ENCODE data around the gene MKRN1. TPM values are rescaled to one million over a fixed set of nuclear protein-coding genes. Genes with fewer than 3 reads are reported as not detected.
A peak's percentile ranks its signal among the peaks of the same experiment; 100 is the strongest.
"Not testable (repeated sequence)": the region's sequence is repeated elsewhere in the genome, so short reads cannot be mapped to it uniquely, and the experiment has no call there.

MKRN1 gene
- total and polyA plus RNA-seq, 3 experiments from 2014 or later = 66.3 to 115 (median 67.5) TPM

DNA sequence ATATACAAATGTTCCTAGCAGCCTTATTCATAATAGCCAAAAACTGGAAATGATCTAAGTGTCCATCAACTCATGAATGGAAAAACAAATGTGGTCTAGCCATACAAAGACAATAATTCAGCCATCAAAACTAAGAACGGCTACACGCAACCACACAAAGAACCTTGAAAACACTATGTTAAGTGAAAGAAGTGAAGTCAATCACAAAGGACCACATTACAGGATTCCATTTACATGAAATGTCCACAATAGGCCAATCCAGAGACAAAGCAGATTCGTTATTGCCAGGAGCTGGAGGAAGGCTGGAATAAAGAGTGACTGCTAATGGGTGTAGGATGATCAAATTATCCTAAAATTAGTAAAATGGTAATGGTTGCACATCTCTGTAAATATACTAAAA, 21.1 kb downstream of the MKRN1 start:
- H3K27me3 Mint-ChIP-seq = no peaks in the 10 kb centered on the region
- no peak overlapping the region for H3K27ac Mint-ChIP-seq
- CTCF ChIA-PET = no interaction called here
- H3K4me1 ChIP-seq (ENCODE audit: insufficient read depth, low read length) = no peaks in the 10 kb centered on the region
- H3K9me3 Mint-ChIP-seq = no peaks in the 10 kb centered on the region
- H3K27me3 ChIP-seq (ENCODE audit: insufficient read depth, low read length, poor library complexity, severe bottlenecking) = no peaks in the 10 kb centered on the region
- POLR2A ChIA-PET = no interaction called here
- peaks cover 8 to 90% (median 32%) of the 10 kb centered on the region in 3 donors for H3K36me3 Mint-ChIP-seq
- H3K4me3 Mint-ChIP-seq = no peak overlapping the region
- DNase-seq = no peak
- H3K27ac ChIP-seq (ENCODE audit: low read depth, low read length) = no peak overlapping the region
- peaks cover 16 to 43% (median 26%) of the 10 kb centered on the region in 3 donors for H3K4me1 Mint-ChIP-seq
- peaks cover 58% of the 10 kb centered on the region for H3K36me3 ChIP-seq (ENCODE audit: insufficient read depth, low read length)
- no peaks in the 10 kb centered on the region for H3K9me3 ChIP-seq (ENCODE audit: low read length)
- no peak overlapping the region for H3K4me3 ChIP-seq (ENCODE audit: low read length)

DNA sequence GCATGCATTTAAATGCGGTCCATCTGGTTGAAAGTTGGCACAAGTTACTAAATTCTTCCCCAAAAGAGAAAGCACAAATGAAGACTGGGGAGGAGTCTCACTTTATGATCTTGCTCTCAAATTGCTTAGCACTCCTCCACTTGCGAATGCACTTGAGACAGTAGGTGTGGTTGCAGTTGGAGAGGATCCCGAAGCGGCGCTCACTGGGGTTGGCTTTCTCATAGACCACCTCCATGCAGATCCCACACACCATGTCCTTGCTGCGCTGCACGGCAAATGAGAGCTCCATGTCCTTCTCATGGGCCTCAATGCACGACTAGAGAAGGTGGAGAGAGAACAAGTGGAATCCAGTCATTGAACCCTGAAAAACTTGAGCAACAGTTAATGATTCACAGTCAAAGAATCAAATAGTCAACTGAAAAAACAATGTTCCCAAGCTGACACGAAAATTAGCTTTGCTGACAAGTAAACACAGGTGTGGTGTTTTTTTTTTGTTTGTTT, 22.7 kb downstream of the MKRN1 start:
- H3K9me3 ChIP-seq (ENCODE audit: low read length) = no peaks in the 10 kb centered on the region
- Mint-ChIP-seq H3K9me3 (no peaks in the 10 kb centered on the region), H3K36me3 (peaks cover 8 to 90% (median 32%) of the 10 kb centered on the region in 3 donors), H3K4me3 (no peak overlapping the region), H3K4me1 (peaks cover 21 to 49% (median 36%) of the 10 kb centered on the region in 3 donors), H3K27me3 (no peaks in the 10 kb centered on the region), H3K27ac (no peak overlapping the region)
- no peak for DNase-seq
- H3K27ac ChIP-seq (ENCODE audit: low read depth, low read length) = no peak overlapping the region
- H3K27me3 ChIP-seq (ENCODE audit: insufficient read depth, low read length, poor library complexity, severe bottlenecking) = no peaks in the 10 kb centered on the region
- ChIA-PET POLR2A (no interaction called here), CTCF (no interaction called here)
- no peaks in the 10 kb centered on the region for H3K4me1 ChIP-seq (ENCODE audit: insufficient read depth, low read length)
- H3K36me3 ChIP-seq (ENCODE audit: insufficient read depth, low read length) = peaks cover 62% of the 10 kb centered on the region
- no peak overlapping the region for H3K4me3 ChIP-seq (ENCODE audit: low read length)

DNA sequence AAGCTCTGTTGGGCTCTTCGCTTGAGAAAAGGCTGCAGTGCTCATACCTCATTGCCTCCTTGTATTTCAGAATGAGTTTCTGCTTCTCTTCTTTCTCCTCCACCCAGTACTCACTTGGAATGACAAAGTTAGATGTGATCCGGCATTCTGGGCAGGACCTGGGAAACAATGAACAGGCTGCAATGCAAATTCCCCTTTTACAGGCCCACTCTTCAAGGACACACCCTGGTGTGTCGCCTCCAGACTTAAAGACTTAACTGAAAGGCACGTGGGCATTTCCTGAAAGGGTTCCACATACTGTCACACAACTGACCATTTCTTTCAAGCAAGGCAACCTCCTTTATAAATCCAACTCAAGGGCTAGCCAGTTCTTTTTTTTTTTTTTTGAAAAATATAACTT, 23.6 kb downstream of the MKRN1 start:
- no peak overlapping the region for H3K4me3 Mint-ChIP-seq
- POLR2A ChIA-PET = no interaction called here
- Histone ChIP-seq H3K36me3 (ENCODE audit: insufficient read depth, low read length) (peaks cover 55% of the 10 kb centered on the region), H3K4me1 (ENCODE audit: insufficient read depth, low read length) (no peaks in the 10 kb centered on the region), H3K9me3 (ENCODE audit: low read length) (no peaks in the 10 kb centered on the region), H3K27me3 (ENCODE audit: insufficient read depth, low read length, poor library complexity, severe bottlenecking) (no peaks in the 10 kb centered on the region), H3K4me3 (ENCODE audit: low read length) (no peak overlapping the region), H3K27ac (ENCODE audit: low read depth, low read length) (no peak overlapping the region)
- peaks cover 8 to 84% (median 27%) of the 10 kb centered on the region in 3 donors for H3K36me3 Mint-ChIP-seq
- H3K4me1 Mint-ChIP-seq = peaks cover 23 to 50% (median 38%) of the 10 kb centered on the region in 3 donors
- no peaks in the 10 kb centered on the region for H3K9me3 Mint-ChIP-seq
- CTCF ChIA-PET = no interaction called here
- no peaks in the 10 kb centered on the region for H3K27me3 Mint-ChIP-seq
- no peak for DNase-seq
- peak overlapping the region in 1 of 8 donors; percentile 70 for H3K27ac Mint-ChIP-seq

DNA sequence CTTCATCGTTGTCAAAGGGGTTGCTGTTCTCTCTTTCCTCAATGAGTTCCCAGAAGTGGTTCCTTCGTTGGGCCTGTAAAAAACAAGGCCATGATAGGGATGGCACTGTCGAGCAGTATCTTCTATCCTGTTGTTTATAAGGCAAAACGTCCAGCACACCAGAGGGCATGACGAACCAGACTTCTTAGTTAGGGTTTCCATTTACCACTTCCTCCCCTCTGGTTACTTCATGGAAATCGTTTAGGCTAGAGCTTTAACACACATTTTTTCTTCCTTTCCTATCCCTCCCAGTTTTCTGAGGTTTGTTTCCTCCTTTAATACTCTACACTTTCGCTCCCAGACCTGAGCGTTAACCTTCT, 24.7 kb downstream of the MKRN1 start:
- no peaks in the 10 kb centered on the region for H3K27me3 ChIP-seq (ENCODE audit: insufficient read depth, low read length, poor library complexity, severe bottlenecking)
- H3K4me1 ChIP-seq (ENCODE audit: insufficient read depth, low read length) = no peaks in the 10 kb centered on the region
- Mint-ChIP-seq H3K4me3 (peak overlapping the region in 1 of 7 donors; percentile 37), H3K9me3 (no peaks in the 10 kb centered on the region), H3K27ac (peak overlapping the region in 6 of 8 donors; percentile 18 to 87 (median 61)), H3K4me1 (peaks cover 27 to 54% (median 45%) of the 10 kb centered on the region in 3 donors), H3K27me3 (no peaks in the 10 kb centered on the region), H3K36me3 (peaks cover 8 to 75% (median 26%) of the 10 kb centered on the region in 3 donors)
- CTCF ChIA-PET = interaction anchor here (0.5 to 1.2 kb wide), 2 partner anchors 11 to 60 kb away, joined by 3 read pairs; no protein-coding TSS in a partner anchor
- no peaks in the 10 kb centered on the region for H3K9me3 ChIP-seq (ENCODE audit: low read length)
- POLR2A ChIA-PET = interaction anchor here (0.6 kb wide), 1 partner anchor 404 kb away, joined by 4 read pairs; no protein-coding TSS in a partner anchor
- DNase-seq = no peak
- H3K27ac ChIP-seq (ENCODE audit: low read depth, low read length) = no peak overlapping the region
- peaks cover 52% of the 10 kb centered on the region for H3K36me3 ChIP-seq (ENCODE audit: insufficient read depth, low read length)
- H3K4me3 ChIP-seq (ENCODE audit: low read length) = no peak overlapping the region

DNA sequence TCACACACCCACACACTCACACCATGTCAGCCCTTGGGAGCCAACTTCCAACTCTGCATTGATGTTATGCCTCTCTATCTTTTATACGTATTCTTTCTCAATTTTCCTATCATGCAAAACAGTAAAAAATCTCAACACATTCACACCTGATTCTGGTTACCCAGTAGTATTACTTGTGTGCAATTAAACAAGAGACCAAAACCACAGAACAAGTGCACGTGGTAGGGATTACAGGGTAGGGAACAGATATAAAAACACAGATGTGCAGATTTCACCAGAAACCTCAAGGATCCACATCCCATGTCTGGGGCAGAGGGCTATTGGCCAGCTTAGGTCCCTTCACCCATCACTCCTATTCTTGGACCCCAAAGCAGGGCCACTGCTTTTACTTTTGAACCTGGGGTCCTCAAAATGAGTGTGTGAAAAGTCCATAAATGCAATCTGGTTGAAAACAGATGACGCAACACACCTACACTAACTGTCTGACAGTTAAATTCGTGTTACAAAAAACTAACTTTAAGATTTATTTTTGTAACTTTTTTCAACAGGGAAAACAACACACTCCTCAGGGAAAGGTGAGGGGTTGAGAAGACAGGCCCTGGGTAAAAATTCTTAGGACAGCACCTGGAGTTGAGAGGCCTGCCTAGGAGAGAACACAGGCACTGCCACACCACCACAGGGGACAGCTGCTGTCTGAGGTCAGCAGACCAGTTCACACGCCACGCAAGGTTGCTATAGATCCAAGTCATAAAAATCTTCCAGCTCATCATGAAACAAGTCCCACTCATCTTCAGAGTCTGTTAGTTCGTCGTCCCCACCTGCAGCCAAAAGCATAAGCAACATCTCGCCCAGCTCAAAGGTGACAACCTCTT, 25.3 kb downstream of the MKRN1 start:
- peaks cover 50% of the 10 kb centered on the region for H3K36me3 ChIP-seq (ENCODE audit: insufficient read depth, low read length)
- CTCF ChIA-PET = interaction anchor here (1.2 kb wide), 1 partner anchor 10 kb away, joined by 3 read pairs; no protein-coding TSS in a partner anchor
- Mint-ChIP-seq H3K4me1 (peaks cover 27 to 53% (median 51%) of the 10 kb centered on the region in 3 donors), H3K4me3 (peak overlapping the region in 1 of 7 donors; percentile 37), H3K36me3 (peaks cover 8 to 69% (median 25%) of the 10 kb centered on the region in 3 donors), H3K27ac (peak overlapping the region in 6 of 8 donors; percentile 45 to 87 (median 74))
- H3K27me3 ChIP-seq (ENCODE audit: insufficient read depth, low read length, poor library complexity, severe bottlenecking); DNase-seq; H3K9me3 Mint-ChIP-seq; H3K9me3 ChIP-seq (ENCODE audit: low read length); H3K27me3 Mint-ChIP-seq; H3K4me1 ChIP-seq (ENCODE audit: insufficient read depth, low read length); H3K4me3 ChIP-seq (ENCODE audit: low read length); POLR2A ChIA-PET; H3K27ac ChIP-seq (ENCODE audit: low read depth, low read length): not testable (repeated sequence)

DNA sequence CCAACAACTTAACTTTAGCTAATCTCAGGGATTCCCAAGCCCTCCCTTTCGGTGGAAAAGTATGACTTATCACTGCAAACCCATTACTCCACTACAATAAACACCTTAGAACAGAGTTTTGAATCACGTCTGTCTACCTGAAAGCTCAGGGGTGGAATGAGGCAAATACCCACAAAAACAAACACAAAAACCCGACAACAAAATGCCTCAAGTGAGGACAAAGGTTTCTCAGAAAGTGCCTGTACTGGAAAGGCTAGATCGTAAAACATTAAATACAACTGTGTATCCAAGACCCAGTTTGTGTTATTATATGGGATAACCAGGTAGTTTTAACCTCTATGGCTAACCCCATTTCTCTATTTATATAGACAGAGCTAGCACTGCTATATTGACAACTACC, 26.0 kb downstream of the MKRN1 start:
- H3K27me3 ChIP-seq (ENCODE audit: insufficient read depth, low read length, poor library complexity, severe bottlenecking) = no peaks in the 10 kb centered on the region
- Mint-ChIP-seq H3K4me1 (peaks cover 24 to 54% (median 51%) of the 10 kb centered on the region in 3 donors), H3K4me3 (no peak overlapping the region), H3K36me3 (peaks cover 8 to 62% (median 23%) of the 10 kb centered on the region in 3 donors), H3K27me3 (no peaks in the 10 kb centered on the region), H3K9me3 (no peaks in the 10 kb centered on the region), H3K27ac (peak overlapping the region in 4 of 8 donors; percentile 51 to 72 (median 56))
- CTCF ChIA-PET = no interaction called here
- H3K4me1 ChIP-seq (ENCODE audit: insufficient read depth, low read length) = no peaks in the 10 kb centered on the region
- no peak overlapping the region for H3K4me3 ChIP-seq (ENCODE audit: low read length)
- peaks cover 43% of the 10 kb centered on the region for H3K36me3 ChIP-seq (ENCODE audit: insufficient read depth, low read length)
- no peaks in the 10 kb centered on the region for H3K9me3 ChIP-seq (ENCODE audit: low read length)
- POLR2A ChIA-PET = interaction anchor here (0.6 kb wide), 1 partner anchor 25 kb away, joined by 3 read pairs; no protein-coding TSS in a partner anchor
- no peak for DNase-seq
- no peak overlapping the region for H3K27ac ChIP-seq (ENCODE audit: low read depth, low read length)

DNA sequence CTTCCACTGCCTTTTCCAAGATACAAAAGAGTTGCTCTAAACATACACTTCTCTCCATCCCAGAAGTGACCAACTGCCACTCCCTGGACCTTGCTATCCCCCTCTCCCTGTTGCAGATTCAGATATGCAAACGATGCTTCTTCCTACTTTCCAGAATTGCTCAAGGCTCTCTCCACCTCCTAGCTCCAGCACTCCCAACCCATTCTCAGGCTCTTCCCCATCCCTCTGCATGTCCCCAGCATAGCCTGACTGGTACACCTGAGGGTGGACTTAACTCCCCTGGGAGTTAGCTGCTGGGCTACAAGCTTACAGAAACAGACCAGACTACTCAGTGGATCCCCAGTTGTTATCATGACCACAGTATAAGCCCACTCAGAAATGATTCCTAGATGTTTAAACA, 27.6 kb downstream of the MKRN1 start:
- no peak overlapping the region for H3K4me3 Mint-ChIP-seq
- DNase-seq = no peak
- Histone ChIP-seq H3K9me3 (ENCODE audit: low read length) (no peaks in the 10 kb centered on the region), H3K27me3 (ENCODE audit: insufficient read depth, low read length, poor library complexity, severe bottlenecking) (no peaks in the 10 kb centered on the region), H3K4me3 (ENCODE audit: low read length) (no peak overlapping the region), H3K4me1 (ENCODE audit: insufficient read depth, low read length) (no peaks in the 10 kb centered on the region), H3K27ac (ENCODE audit: low read depth, low read length) (no peak overlapping the region), H3K36me3 (ENCODE audit: insufficient read depth, low read length) (peaks cover 36% of the 10 kb centered on the region)
- H3K27me3 Mint-ChIP-seq = no peaks in the 10 kb centered on the region
- peaks cover 4 to 49% (median 18%) of the 10 kb centered on the region in 3 donors for H3K36me3 Mint-ChIP-seq
- peak overlapping the region in 5 of 8 donors; percentile 3 to 95 (median 53) for H3K27ac Mint-ChIP-seq
- H3K9me3 Mint-ChIP-seq = no peaks in the 10 kb centered on the region
- CTCF ChIA-PET = interaction anchor here (1.1 kb wide), 1 partner anchor 25 kb away, joined by 3 read pairs; no protein-coding TSS in a partner anchor
- POLR2A ChIA-PET = no interaction called here
- peaks cover 24 to 56% (median 49%) of the 10 kb centered on the region in 3 donors for H3K4me1 Mint-ChIP-seq
